ENCODE measurements around the gene TMEM190.

DNA sequence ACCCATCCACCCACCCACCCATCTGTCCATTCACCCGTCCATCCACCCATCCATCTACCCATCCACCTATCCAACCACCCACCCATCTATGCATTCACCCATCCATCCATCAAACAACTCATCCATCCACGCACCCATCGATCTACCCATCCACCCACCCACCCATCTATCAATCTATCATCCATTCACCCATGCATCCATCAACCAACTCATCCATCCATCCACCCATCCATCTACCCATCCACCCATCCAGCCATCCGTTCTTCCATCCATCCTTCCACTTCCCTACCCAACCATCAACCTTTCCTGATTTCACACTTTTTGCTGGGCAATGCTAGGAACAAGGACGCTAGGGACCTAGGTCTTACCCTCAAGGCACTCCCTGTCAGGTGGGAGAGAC lies 5.4 kb downstream of the TMEM190 start:
- TF ChIP-seq ZFX (IDR thresholded peaks at IDR 0.05) (no peak), POLR2AphosphoS5 (IDR thresholded peaks at IDR 0.05; ENCODE audit: low read depth, low read length) (no peak), CTCF (IDR thresholded peaks at IDR 0.05 in 2 of 3, conservative IDR thresholded peaks at IDR 0.05 in 1 of 3; ENCODE audit: borderline replicate concordance in 1 of 3, insufficient read depth in 1 of 3, low read depth in 2 of 3, low read length in 2 of 3) (no peak), MAX (IDR thresholded peaks at IDR 0.05) (no peak), JUND (IDR thresholded peaks at IDR 0.05) (no peak), CEBPB (IDR thresholded peaks at IDR 0.05; ENCODE audit: low read depth) (no peak), YY1 (IDR thresholded peaks at IDR 0.05; ENCODE audit: extremely low read depth, insufficient replicate concordance, low read depth, low read length) (no peak), SP1 (IDR thresholded peaks at IDR 0.05; ENCODE audit: low read depth) (no peak), POLR2A (IDR thresholded peaks at IDR 0.05; ENCODE audit: borderline replicate concordance, extremely low read depth, insufficient read depth, insufficient read length) (no peak), TCF7L2 (IDR thresholded peaks at IDR 0.05; ENCODE audit: borderline replicate concordance, extremely low read depth, insufficient read depth, insufficient read length) (no peak), EZH2phosphoT487 (IDR thresholded peaks at IDR 0.05; ENCODE audit: borderline replicate concordance) (no peak), EZH2 (IDR thresholded peaks at IDR 0.05) (no peak)
